ENCODE results near the gene ODAM.
"Not testable (repeated sequence)": the region's sequence is repeated elsewhere in the genome, so short reads cannot be mapped to it uniquely, and the experiment has no call there.

DNA sequence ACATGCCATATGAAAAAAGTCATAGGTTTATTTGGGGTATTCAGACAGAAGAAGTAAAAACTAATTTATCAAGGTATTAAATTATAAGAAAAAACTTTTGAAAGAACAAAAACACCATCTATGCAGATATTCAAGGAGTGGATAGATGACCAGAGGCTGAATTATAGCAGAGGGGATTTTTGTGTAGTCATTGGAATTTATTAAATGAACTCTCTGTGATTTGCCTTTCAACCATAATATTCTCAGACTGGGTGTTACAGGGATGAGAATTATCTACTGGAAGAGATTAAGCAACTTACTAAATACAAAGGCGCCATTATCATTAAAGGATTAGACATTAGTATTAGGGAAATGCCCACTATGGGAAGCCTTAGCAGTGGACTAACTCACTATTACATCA is 21.0 kb downstream of the ODAM start:
- TF ChIP-seq, protein P1, sequence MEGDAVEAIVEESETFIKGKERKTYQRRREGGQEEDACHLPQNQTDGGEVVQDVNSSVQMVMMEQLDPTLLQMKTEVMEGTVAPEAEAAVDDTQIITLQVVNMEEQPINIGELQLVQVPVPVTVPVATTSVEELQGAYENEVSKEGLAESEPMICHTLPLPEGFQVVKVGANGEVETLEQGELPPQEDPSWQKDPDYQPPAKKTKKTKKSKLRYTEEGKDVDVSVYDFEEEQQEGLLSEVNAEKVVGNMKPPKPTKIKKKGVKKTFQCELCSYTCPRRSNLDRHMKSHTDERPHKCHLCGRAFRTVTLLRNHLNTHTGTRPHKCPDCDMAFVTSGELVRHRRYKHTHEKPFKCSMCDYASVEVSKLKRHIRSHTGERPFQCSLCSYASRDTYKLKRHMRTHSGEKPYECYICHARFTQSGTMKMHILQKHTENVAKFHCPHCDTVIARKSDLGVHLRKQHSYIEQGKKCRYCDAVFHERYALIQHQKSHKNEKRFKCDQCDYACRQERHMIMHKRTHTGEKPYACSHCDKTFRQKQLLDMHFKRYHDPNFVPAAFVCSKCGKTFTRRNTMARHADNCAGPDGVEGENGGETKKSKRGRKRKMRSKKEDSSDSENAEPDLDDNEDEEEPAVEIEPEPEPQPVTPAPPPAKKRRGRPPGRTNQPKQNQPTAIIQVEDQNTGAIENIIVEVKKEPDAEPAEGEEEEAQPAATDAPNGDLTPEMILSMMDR (IDR thresholded peaks at IDR 0.05): not testable (repeated sequence)
- TF ChIP-seq POLR2A (IDR thresholded peaks at IDR 0.05): not testable (repeated sequence)

Data from esophagus squamous epithelium (tissue), 4 donors.